ENCODE data around the gene CPEB4.

Gene CPEB4

GRCh38 chr5:173941758-173942401, 53.7 kb downstream of the CPEB4 start:
- DNase-seq (ENCODE audit: low read depth in 2 of 2), result no peak

- DNase-seq (ENCODE audit: low read depth in 2 of 2), result no peak
Observed at GRCh38 chr5:173944511-173944910, 56.4 kb downstream of the CPEB4 start.

- DNase-seq (ENCODE audit: low read depth in 2 of 2), result no peak
Observed at GRCh38 chr5:173945160-173945559, 57.0 kb downstream of the CPEB4 start.

DNA sequence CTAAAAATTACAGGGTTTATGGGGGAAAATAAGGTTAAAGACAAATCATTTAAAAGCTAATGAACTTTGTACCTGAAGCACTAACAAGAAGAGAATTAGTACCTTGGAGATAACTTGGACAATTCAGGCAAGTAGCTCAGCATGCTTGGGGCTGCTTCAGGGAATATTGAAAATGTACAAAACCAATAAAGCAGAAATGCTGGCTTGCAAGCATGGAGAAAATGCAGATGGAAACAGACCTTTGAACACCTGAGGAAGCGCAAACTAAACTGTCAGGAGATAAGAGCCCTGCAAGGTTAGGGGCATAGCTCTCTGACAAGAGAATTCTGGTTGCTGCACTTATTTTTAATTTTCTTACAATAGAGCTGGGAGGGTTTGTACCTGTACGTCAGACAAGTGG, 58.2 kb downstream of the CPEB4 start:
- DNase-seq (ENCODE audit: low read depth in 2 of 2), result no peak

GRCh38 chr5:173950829-173951228, 62.7 kb downstream of the CPEB4 start:
- DNase-seq (ENCODE audit: low read depth in 2 of 2), result no peak

GRCh38 chr5:173953528-173954090, 65.5 kb downstream of the CPEB4 start:
- DNase-seq (ENCODE audit: low read depth in 2 of 2), result no peak

DNA sequence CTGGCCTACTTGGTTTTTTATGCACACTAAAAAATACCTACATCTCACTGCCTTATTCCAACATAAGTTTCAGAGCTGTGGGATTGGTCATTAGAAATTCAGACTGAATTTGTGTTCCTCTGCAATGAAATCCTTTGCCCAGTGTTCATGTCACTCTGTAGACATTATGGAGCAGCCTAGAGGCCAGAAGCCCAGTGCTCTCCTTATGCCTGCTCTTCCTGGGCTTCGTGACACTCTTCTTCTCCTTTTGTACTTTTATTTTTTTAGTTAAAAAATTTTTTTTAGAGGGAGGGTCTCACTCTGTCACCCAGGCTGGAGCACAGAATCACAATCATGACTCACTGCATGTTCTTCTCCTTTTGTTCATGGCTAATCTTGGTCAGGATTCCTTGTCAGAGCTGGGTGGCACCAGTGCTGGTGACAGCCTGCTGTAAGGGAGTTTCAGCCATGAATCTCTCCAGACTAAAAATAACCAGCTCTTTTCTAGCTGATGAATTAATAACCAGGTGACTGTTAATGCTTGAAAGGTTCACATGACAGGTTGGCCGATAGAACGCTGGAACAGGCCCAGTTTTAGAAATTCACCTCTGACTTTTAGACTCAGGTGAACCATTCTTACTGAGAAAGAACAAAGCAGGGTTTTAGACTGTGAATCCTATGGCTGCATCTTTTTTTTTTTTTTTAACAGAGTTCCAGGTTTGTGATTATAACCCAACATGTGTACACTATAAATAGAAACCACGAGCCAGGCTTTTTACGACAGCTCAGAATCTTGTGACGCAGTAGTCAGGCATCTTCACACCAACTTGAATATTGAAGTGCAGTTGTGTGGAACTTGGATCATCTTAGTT, 66.7 kb downstream of the CPEB4 start:
- no peak for DNase-seq (ENCODE audit: low read depth in 2 of 2)

DNA sequence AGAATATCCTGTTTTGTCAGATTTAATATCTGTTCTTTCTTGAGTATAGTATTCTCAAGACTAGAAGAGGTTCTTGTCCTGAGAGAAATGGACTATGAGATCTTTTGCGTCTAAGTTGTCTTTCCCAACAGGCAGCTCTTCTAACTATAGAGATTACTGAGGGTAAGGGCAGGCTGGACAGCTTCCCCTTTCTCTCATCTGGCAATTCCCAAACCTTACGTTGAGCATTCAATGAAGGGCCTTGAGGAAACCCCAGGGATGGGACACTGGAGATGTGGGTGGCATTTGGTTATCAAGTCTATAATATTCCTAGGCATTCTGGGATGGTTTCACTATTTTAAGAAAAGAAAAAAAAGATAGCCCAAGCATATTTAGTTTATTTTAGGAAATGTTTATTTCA, 72.8 kb downstream of the CPEB4 start:
- DNase-seq (ENCODE audit: low read depth in 2 of 2), result no peak

DNA sequence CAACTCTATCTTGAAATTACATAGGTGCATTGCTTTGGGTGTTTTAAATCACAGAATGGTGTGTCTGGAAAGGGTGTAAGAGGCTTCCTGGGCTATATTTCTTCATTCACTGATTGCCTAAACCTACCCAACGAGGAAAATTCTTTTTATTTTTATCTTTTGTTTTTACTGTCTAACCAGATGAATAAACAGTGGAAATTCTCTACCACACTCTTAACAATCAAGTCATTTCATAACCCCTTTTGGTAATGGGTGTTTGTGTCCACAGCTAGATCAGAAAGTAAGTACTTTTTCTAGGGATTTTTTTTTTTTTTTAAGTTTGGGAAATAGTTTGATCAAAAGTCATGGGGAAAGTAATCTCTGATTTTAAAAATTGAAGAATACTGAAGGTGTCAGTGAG, 73.3 kb downstream of the CPEB4 start:
- DNase-seq (ENCODE audit: low read depth in 2 of 2), result no peak

GRCh38 chr5:173962436-173962972, 74.4 kb downstream of the CPEB4 start:
- DNase-seq (ENCODE audit: low read depth in 2 of 2), result no peak

- no peak for DNase-seq (ENCODE audit: low read depth in 2 of 2)
Observed at GRCh38 chr5:173963182-173963838, 75.2 kb downstream of the CPEB4 start.

GRCh38 chr5:173963867-173964441, 75.8 kb downstream of the CPEB4 start:
- DNase-seq (ENCODE audit: low read depth in 2 of 2), result no peak

DNA sequence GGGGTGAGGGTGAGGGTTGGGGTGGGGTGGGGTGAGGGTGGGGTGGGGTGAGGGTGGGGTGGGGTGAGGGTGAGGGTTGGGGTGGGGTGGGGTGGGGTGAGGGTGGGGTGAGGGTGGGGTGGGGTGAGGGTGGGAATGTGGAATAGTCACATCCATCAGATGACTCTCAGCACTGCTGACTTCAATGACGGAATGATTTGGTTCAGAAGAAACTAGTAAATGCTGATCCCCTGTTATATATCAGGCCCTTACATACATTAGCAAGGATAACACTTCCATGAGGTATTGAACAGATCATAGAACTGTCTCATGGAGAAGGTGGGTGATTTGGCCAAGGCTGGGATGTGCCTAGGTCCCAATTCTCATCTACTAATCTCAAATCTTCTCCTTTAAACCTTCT, 76.4 kb downstream of the CPEB4 start:
- no peak for DNase-seq (ENCODE audit: low read depth in 2 of 2)

DNA sequence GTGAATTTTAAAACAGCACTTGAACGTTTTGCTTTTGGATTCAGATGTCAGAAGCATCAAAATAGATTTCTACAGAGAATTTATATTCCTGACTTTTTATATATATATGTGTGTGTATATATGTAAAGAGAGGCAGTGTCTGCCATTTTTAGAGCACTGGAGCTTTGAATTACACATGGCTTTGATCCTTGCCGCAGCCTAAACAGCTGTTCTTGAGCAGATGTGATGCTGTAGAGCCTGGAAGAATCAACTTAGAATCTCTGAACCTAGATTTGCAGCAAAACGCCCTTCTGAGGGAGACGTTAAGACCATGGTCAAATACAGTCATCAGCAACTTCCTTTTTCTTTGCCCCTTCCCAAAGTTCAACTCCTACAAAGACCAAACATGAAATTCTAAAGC, 79.1 kb downstream of the CPEB4 start:
- DNase-seq (ENCODE audit: low read depth in 2 of 2), result no peak

DNA sequence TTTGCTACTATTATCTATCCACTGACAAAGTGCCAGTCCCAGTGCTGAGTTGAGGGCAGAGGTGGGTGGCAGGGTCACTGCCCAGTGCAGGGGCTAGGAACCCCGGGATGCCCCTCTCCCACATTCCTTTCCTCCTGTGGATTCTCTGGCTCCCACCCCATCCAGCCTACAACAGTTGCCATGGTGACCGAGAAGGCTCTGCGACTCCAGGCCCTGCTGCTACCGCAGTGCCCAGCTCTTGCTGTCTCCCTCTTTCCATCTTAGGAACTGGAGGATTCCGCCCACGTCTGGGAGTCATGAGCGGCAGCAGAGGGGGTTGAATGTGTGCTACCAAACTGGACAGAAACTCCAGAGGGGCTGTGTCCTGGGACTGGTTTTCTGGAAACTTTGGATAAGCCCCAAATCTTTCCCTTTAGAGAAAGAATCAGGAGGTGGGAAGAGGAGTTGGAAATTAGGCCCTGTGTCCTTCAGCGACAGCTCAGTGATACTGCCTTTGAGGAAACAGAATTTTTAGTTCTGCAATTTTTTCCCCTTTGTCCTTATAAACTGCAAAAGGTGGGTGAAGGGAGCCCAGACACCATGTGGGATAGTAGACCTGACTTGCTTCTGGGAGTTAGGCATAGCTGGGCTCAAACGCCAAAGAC, 80.1 kb downstream of the CPEB4 start:
- no peak for DNase-seq (ENCODE audit: low read depth in 2 of 2)

DNA sequence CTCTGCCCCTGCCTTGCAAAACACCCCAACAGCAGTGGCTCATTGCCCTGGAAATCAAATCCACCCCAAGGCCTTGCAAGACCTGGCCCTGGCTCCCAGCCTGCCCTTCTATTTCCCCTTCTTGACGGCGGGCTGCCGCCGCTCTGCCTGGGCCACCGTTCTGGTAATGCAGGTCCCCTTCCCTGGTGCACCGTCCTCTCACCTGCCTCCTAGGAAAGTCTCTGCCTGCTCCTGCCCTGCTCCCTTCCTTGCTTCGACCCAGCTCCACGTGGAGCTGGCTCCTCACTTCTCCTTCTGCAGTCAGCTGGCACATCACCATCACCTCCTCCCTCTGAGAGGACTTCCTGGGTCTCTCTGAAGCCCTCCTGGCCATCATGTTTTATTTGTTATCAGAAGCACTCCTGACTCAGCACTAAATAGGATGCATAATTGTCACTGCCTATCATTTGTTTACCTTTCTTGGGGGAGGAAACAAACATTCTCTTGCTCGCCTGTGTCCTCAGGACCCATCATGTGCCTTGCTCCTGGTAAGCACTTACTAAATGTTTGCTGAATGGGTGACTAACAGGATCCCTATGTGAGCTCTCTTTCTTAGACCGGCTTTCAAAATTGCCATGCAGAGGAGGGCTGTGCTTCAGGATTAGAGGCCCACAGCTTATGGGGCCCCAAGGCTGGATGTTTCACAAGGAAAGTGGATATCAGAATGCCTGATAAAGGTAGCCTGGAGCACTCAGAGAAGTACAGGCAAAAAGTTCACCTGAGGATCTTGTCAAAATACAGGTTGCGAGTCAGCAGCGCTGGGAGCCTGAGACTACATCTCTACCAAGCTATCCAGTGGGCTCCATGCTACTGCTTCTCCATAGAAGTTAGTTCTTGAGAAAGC, 81.3 kb downstream of the CPEB4 start:
- no peak for DNase-seq (ENCODE audit: low read depth in 2 of 2)

DNA sequence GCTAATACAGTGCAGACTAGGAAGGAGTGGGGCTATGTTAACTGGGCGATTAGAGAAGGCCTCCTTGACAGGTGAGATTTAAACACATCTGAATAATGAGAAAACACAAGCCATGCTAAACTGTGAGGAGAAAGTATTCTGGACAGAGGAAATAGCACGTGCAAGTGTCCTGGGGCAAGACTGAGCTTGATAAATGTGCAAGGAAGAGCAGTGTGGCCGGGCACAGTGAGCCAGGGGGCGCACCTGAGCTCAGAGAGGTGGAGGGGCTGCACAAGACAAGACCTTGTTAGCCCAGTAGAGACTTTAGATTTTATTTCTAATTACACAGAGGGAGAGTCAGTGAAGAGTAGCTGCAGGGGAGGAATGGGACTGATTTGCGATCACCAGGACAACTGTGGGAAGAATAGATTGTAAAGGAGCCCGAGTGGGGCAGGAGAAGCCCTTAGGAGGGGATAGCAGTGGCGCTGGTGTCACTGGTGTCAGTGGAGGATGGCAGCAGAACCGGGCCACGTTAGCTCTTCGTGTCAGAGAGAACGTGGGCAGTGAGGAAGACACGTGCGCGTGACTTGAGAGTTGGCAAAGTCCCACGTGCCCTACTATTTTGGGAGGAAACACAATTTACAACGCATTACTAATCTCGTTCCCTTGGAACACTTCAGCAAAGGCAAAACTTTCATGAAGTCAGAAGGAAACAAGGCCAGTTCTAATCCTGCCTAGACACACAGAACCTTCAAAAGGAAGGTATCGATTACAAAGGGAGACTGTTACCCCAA, 82.9 kb downstream of the CPEB4 start:
- no peak for DNase-seq (ENCODE audit: low read depth in 2 of 2)

- no peak for DNase-seq (ENCODE audit: low read depth in 2 of 2)
Observed at GRCh38 chr5:173971681-173972345, 83.7 kb downstream of the CPEB4 start.

- no peak for DNase-seq (ENCODE audit: low read depth in 2 of 2)
Observed at GRCh38 chr5:173972607-173972924, 84.4 kb downstream of the CPEB4 start.

Measured in stimulated activated CD8-positive, alpha-beta memory T cell treated with anti-CD3 and anti-CD28 coated beads, Interleukin-2, amount 100 ng/mL, for 1 hour (primary cell).